ENCODE data around the gene IRAK1.

DNA sequence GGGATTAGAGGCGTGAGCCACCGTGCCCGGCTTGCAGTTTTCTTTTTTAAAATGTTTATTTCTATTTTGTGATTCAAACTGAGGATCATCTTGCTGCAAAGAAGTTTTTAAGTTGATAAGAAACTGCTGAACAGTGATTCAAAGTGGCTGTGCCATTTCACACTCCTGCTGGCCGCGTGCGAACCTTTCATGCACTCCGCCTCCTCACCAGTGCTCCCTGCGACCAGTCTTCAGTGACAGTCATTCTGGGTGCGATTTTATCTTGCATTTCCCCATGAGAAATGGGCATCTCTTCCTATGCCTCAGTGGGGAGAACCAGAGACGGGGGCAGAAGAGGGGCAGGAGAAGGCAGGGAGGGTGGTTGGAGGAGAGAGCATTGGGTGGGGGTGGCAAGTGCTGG lies 25.7 kb downstream of the IRAK1 start:
- no peak for TF ChIP-seq CTCF (conservative IDR thresholded peaks at IDR 0.05; ENCODE audit: low read depth, low read length)
- no peak for TF ChIP-seq EZH2 (IDR thresholded peaks at IDR 0.05; ENCODE audit: borderline replicate concordance, low read depth, low read length, poor library complexity, severe bottlenecking)
